Measurements from ENCODE around the gene COMMD1. TPM values are rescaled to one million over a fixed set of nuclear protein-coding genes. Genes with fewer than 3 reads are reported as not detected.
"Not testable (repeated sequence)": the region's sequence is repeated elsewhere in the genome, so short reads cannot be mapped to it uniquely, and the experiment has no call there.

Gene COMMD1
- total RNA-seq, 2 experiments from 2014 or later: 11.5 to 13.2 TPM

- H3K9me3 ChIP-seq (ENCODE audit: control insufficient read depth in 1 of 2, insufficient read depth in 1 of 2, low read length in 2 of 2): no peaks in the 10 kb centered on the region
- Mint-ChIP-seq H3K36me3 (ENCODE audit: low read depth) (peaks cover 4% of the 10 kb centered on the region), H3K4me1 (ENCODE audit: low read depth) (peaks cover 14% of the 10 kb centered on the region), H3K9me3 (no peaks in the 10 kb centered on the region), H3K4me3 (no peak overlapping the region), H3K27ac (no peak overlapping the region), H3K27me3 (no peaks in the 10 kb centered on the region)
- ChIA-PET CTCF (no interaction called here), POLR2A (no interaction called here)
- intact Hi-C loops (cut with DNase I, micrococcal nuclease): no loop called here
- DNase-seq (no peak), ATAC-seq (ENCODE audit: poor library complexity) (no peak)
- H3K4me1 ChIP-seq (ENCODE audit: insufficient read depth, low read length): peaks cover 4% of the 10 kb centered on the region
- peaks cover 3% of the 10 kb centered on the region for H3K36me3 ChIP-seq (ENCODE audit: insufficient read depth, low read length)
- no peak for TF ChIP-seq CTCF (IDR thresholded peaks at IDR 0.05)
- H3K27me3 ChIP-seq (ENCODE audit: control insufficient read depth in 1 of 2, insufficient read depth in 2 of 2, low read length in 2 of 2): no peaks in the 10 kb centered on the region
- no peak overlapping the region for H3K4me3 ChIP-seq (ENCODE audit: low read length)
- H3K27ac ChIP-seq (ENCODE audit: low read depth in 1 of 2, low read length in 2 of 2): no peak overlapping the region
Observed at GRCh38 chr2:61911510-61911909, 6.0 kb downstream of the COMMD1 start.

- H3K36me3 ChIP-seq (ENCODE audit: insufficient read depth, low read length); H3K27me3 ChIP-seq (ENCODE audit: control insufficient read depth in 1 of 2, insufficient read depth in 2 of 2, low read length in 2 of 2); H3K27ac Mint-ChIP-seq; H3K9me3 ChIP-seq (ENCODE audit: control insufficient read depth in 1 of 2, insufficient read depth in 1 of 2, low read length in 2 of 2); H3K4me1 Mint-ChIP-seq (ENCODE audit: low read depth); H3K4me3 Mint-ChIP-seq; CTCF ChIA-PET; H3K4me3 ChIP-seq (ENCODE audit: low read length); H3K27ac ChIP-seq (ENCODE audit: low read depth in 1 of 2, low read length in 2 of 2); POLR2A ChIA-PET; H3K27me3 Mint-ChIP-seq; H3K36me3 Mint-ChIP-seq (ENCODE audit: low read depth); DNase-seq; H3K9me3 Mint-ChIP-seq; ATAC-seq (ENCODE audit: poor library complexity); H3K4me1 ChIP-seq (ENCODE audit: insufficient read depth, low read length): not testable (repeated sequence)
- intact Hi-C loops (cut with DNase I, micrococcal nuclease): loop anchor here in 1 of 2 experiments (5.0 kb wide), 2 partner anchors 428 to 863 kb away; no protein-coding TSS in a partner anchor
Observed at GRCh38 chr2:61914794-61915193, 9.3 kb downstream of the COMMD1 start.

- Histone ChIP-seq H3K36me3 (ENCODE audit: insufficient read depth, low read length) (no peaks in the 10 kb centered on the region), H3K4me3 (ENCODE audit: low read length) (no peak overlapping the region), H3K9me3 (ENCODE audit: control insufficient read depth in 1 of 2, insufficient read depth in 1 of 2, low read length in 2 of 2) (no peaks in the 10 kb centered on the region), H3K4me1 (ENCODE audit: insufficient read depth, low read length) (no peaks in the 10 kb centered on the region), H3K27me3 (ENCODE audit: control insufficient read depth in 1 of 2, insufficient read depth in 2 of 2, low read length in 2 of 2) (no peaks in the 10 kb centered on the region), H3K27ac (ENCODE audit: low read depth in 1 of 2, low read length in 2 of 2) (no peak overlapping the region)
- Mint-ChIP-seq H3K27ac (no peak overlapping the region), H3K9me3 (no peaks in the 10 kb centered on the region), H3K27me3 (no peaks in the 10 kb centered on the region), H3K4me3 (no peak overlapping the region), H3K4me1 (ENCODE audit: low read depth) (no peaks in the 10 kb centered on the region), H3K36me3 (ENCODE audit: low read depth) (peaks cover 3% of the 10 kb centered on the region)
- CTCF ChIA-PET: interaction anchor here (1.0 kb wide), 1 partner anchor 15 kb away, joined by 3 read pairs; the partner anchor contains the start of gene COMMD1
- no peak for ATAC-seq (ENCODE audit: poor library complexity)
- POLR2A ChIA-PET: no interaction called here
- intact Hi-C loops (cut with DNase I, micrococcal nuclease): no loop called here
- TF ChIP-seq CTCF (IDR thresholded peaks at IDR 0.05): no peak
- no peak for DNase-seq
Observed at GRCh38 chr2:61920548-61920947, 15.1 kb downstream of the COMMD1 start.

GRCh38 chr2:61922714-61923113, 17.2 kb downstream of the COMMD1 start:
- ATAC-seq (ENCODE audit: poor library complexity): no peak
- H3K4me1 Mint-ChIP-seq (ENCODE audit: low read depth): no peaks in the 10 kb centered on the region

More at GRCh38 chr2:61922714-61923113, 17.2 kb downstream of the COMMD1 start:
- Histone ChIP-seq H3K4me3 (ENCODE audit: low read length) (no peak overlapping the region), H3K36me3 (ENCODE audit: insufficient read depth, low read length) (no peaks in the 10 kb centered on the region), H3K4me1 (ENCODE audit: insufficient read depth, low read length) (no peaks in the 10 kb centered on the region), H3K27me3 (ENCODE audit: control insufficient read depth in 1 of 2, insufficient read depth in 2 of 2, low read length in 2 of 2) (no peaks in the 10 kb centered on the region), H3K9me3 (ENCODE audit: control insufficient read depth in 1 of 2, insufficient read depth in 1 of 2, low read length in 2 of 2) (no peaks in the 10 kb centered on the region), H3K27ac (ENCODE audit: low read depth in 1 of 2, low read length in 2 of 2) (no peak overlapping the region)
- no peaks in the 10 kb centered on the region for H3K9me3 Mint-ChIP-seq
- no peak overlapping the region for H3K27ac Mint-ChIP-seq
- H3K27me3 Mint-ChIP-seq: no peaks in the 10 kb centered on the region
- no peak for DNase-seq
- ChIA-PET POLR2A (no interaction called here), CTCF (no interaction called here)
- no peak for TF ChIP-seq CTCF (IDR thresholded peaks at IDR 0.05)
- H3K36me3 Mint-ChIP-seq (ENCODE audit: low read depth): peaks cover 11% of the 10 kb centered on the region
- no peak overlapping the region for H3K4me3 Mint-ChIP-seq
- intact Hi-C loops (cut with DNase I, micrococcal nuclease): no loop called here
